ENCODE measurements around the gene LRRC3.

LRRC3 gene

GRCh38 chr21:44423941-44424607 lies 31.2 kb upstream of the LRRC3 start:
- no peak for DNase-seq (ENCODE audit: low read depth)

- no peak for DNase-seq (ENCODE audit: low read depth)
Measured at GRCh38 chr21:44424608-44425306, 30.6 kb upstream of the LRRC3 start.

- DNase-seq (ENCODE audit: low read depth): no peak
Measured at GRCh38 chr21:44425307-44425894, 29.9 kb upstream of the LRRC3 start.

- no peak for DNase-seq (ENCODE audit: low read depth)
Measured at GRCh38 chr21:44425895-44426662, 29.2 kb upstream of the LRRC3 start.

GRCh38 chr21:44426663-44427191 lies 28.6 kb upstream of the LRRC3 start:
- DNase-seq (ENCODE audit: low read depth): no peak

GRCh38 chr21:44427241-44428120 lies 27.8 kb upstream of the LRRC3 start:
- DNase-seq (ENCODE audit: low read depth): no peak

- DNase-seq (ENCODE audit: low read depth): no peak
Measured at GRCh38 chr21:44428281-44428960, 26.9 kb upstream of the LRRC3 start.

- no peak for DNase-seq (ENCODE audit: low read depth)
Measured at GRCh38 chr21:44429894-44430293, 25.4 kb upstream of the LRRC3 start.

GRCh38 chr21:44431300-44431699 lies 24.0 kb upstream of the LRRC3 start:
- DNase-seq (ENCODE audit: low read depth): no peak

GRCh38 chr21:44432841-44433790 lies 22.2 kb upstream of the LRRC3 start:
- no peak for DNase-seq (ENCODE audit: low read depth)

- no peak for DNase-seq (ENCODE audit: low read depth)
Measured at GRCh38 chr21:44433791-44434567, 21.3 kb upstream of the LRRC3 start.

GRCh38 chr21:44434568-44434925 lies 20.8 kb upstream of the LRRC3 start:
- no peak for DNase-seq (ENCODE audit: low read depth)

GRCh38 chr21:44434936-44435635 lies 20.2 kb upstream of the LRRC3 start:
- no peak for DNase-seq (ENCODE audit: low read depth)

- no peak for DNase-seq (ENCODE audit: low read depth)
Measured at GRCh38 chr21:44436111-44436611, 19.1 kb upstream of the LRRC3 start.

- no peak for DNase-seq (ENCODE audit: low read depth)
Measured at GRCh38 chr21:44436958-44437357, 18.4 kb upstream of the LRRC3 start.

GRCh38 chr21:44437371-44437695 lies 18.0 kb upstream of the LRRC3 start:
- DNase-seq (ENCODE audit: low read depth): no peak

- no peak for DNase-seq (ENCODE audit: low read depth)
Measured at GRCh38 chr21:44437696-44438431, 17.4 kb upstream of the LRRC3 start.

Data from stimulated activated CD8-positive, alpha-beta memory T cell treated with anti-CD3 and anti-CD28 coated beads, Interleukin-15, amount 100 ng/mL, for 24 hours (primary cell).